ENCODE results near the gene GJE1.

DNA sequence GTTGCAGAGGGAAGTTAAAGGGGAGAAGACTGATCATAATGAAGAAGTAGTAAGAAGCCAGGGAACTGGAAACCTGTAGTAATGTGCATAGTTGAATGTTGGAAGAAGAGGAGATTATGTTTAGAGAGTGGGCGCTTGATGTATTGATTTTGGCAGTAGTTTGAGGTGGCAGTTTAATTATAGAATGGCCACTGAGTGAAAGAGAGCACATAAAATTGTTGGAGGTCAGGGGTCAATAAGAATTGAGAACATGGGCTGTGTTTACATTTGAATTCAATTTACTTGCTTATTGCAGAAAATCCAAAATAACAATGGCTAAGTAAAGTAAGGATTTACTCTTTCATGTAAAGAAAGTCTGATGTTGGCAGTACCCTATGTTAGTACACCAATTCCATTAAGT lies 30.1 kb downstream of the GJE1 start:
- TF ChIP-seq, protein P1, sequence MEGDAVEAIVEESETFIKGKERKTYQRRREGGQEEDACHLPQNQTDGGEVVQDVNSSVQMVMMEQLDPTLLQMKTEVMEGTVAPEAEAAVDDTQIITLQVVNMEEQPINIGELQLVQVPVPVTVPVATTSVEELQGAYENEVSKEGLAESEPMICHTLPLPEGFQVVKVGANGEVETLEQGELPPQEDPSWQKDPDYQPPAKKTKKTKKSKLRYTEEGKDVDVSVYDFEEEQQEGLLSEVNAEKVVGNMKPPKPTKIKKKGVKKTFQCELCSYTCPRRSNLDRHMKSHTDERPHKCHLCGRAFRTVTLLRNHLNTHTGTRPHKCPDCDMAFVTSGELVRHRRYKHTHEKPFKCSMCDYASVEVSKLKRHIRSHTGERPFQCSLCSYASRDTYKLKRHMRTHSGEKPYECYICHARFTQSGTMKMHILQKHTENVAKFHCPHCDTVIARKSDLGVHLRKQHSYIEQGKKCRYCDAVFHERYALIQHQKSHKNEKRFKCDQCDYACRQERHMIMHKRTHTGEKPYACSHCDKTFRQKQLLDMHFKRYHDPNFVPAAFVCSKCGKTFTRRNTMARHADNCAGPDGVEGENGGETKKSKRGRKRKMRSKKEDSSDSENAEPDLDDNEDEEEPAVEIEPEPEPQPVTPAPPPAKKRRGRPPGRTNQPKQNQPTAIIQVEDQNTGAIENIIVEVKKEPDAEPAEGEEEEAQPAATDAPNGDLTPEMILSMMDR (IDR thresholded peaks at IDR 0.05; ENCODE audit: poor library complexity) = no peak
- TF ChIP-seq EZH2 (IDR thresholded peaks at IDR 0.05; ENCODE audit: borderline replicate concordance) = no peak

Data from hepatocyte (in vitro differentiated cells).